Left lung (tissue), 10 donors: Measurements from ENCODE around the gene DBT. TPM values are rescaled to one million over a fixed set of nuclear protein-coding genes. Genes with fewer than 3 reads are reported as not detected.
"Not testable (repeated sequence)": the region's sequence is repeated elsewhere in the genome, so short reads cannot be mapped to it uniquely, and the experiment has no call there.

Source experiments
- ATAC-seq: fragments of 200-7000 bp; cut with Tn5 transposase; one replicate; pipeline ENCODE4 v1.9.1; 2020; ENCODE audit warnings: moderate library complexity
- DNase-seq, 4 donors: peaks; one replicate each; pipeline ENCODE4 v3.0.0-alpha.2; 2013 to 2020
- H3K27ac ChIP-seq, 2 donors: fragments of 200-600 bp; sonication (generic) in 1 of 2; one replicate each; pipeline versions ENCODE4 v1.5.0 to v1.8.0; 2020 to 2021
- H3K27me3 ChIP-seq, 2 donors: fragments of 200-600 bp; sonication (generic) in 1 of 2; one replicate each; pipeline versions ENCODE4 v1.5.0 to v1.8.0; 2020 to 2021
- H3K36me3 ChIP-seq, 2 donors: fragments of 200-600 bp; sonication (generic) in 1 of 2; one replicate each; pipeline versions ENCODE4 v1.5.0 to v1.8.0; 2020 to 2021
- H3K4me1 ChIP-seq, 2 donors: fragments of 200-600 bp; one replicate each; pipeline ENCODE4 v1.8.0; 2021
- H3K4me3 ChIP-seq, 2 donors: fragments of 200-600 bp; sonication (generic) in 1 of 2; one replicate each; pipeline versions ENCODE4 v1.5.0 to v1.8.0; 2020 to 2021; ENCODE audit warnings: mild to moderate bottlenecking in 1 of 2
- H3K9me3 ChIP-seq, 2 donors: fragments of 200-600 bp; sonication (generic) in 1 of 2; one replicate each; pipeline versions ENCODE4 v1.5.0 to v1.8.0; 2020 to 2021
- intact Hi-C, 2 donors: fragments of 100-400 bp; cut with DNase I; formaldehyde crosslinking; loops; one replicate each; pipeline versions ENCODE4 v1.11.2 to v1.14.2; 2022
- polyA plus RNA-seq, 6 donors: library from polyadenylated mRNA; unstranded; fragments of 120-200 nt; gene quantifications; one replicate each; pipeline ENCODE4 v1.2.1, GENCODE V29; 2013; ENCODE audit not compliant: insufficient read length in 6 of 6
- total RNA-seq, 2 donors: library from RNA; stranded (reverse); fragmentation: NEBNext Ultra II Directional; extraction: Animal tissue kit (Norgen Biotek cat#: 25700); gene quantifications; one replicate each; pipeline ENCODE4 v1.2.1, GENCODE V29; 2021
- TF ChIP-seq, protein P1 (sequence below), 2 donors: fragments of 200-600 bp; sonication (generic) in 1 of 2; IDR thresholded peaks; one replicate each; pipeline versions ENCODE4 v1.5.0 to v1.8.0; 2021; ENCODE audit warnings: antibody characterized with exemption in 2 of 2
- donor health status: DM: no; HTN: yes; CAD: no.
- donor health status: DM: no; HTN: no; CAD: no.

DBT gene
- total and polyA plus RNA-seq, 8 donors, result 15.9 to 23.0 (median 19.8) TPM

DNA sequence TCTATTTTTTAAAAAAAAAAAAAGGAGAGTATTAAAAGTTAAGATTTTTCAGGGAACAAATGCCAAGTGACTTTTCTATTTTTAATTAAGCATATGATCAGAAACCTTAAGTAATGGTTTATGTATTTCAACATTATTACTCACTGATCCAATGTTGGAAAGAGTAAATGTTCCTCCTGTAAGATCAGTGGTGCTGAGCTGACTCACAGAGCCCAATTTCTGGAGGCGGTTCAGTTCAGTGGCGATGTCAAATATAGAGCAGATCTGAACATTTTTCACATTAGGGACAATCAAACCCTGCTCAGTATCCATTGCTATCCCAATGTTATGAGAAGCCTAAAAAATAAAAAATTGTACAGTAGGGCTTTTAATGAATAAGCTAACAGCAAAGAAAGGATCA lies 43.3 kb downstream of the DBT start:
- ATAC-seq (no peak), DNase-seq (no peak)
- H3K27me3 ChIP-seq, result no peaks in the 10 kb centered on the region
- H3K4me3 ChIP-seq, result no peak overlapping the region
- intact Hi-C loops, result no loop called here
- H3K4me1 ChIP-seq, result no peaks in the 10 kb centered on the region
- H3K27ac ChIP-seq, result no peak overlapping the region
- peaks cover 0 to 8% of the 10 kb centered on the region in 2 donors for H3K9me3 ChIP-seq
- TF ChIP-seq, protein P1, sequence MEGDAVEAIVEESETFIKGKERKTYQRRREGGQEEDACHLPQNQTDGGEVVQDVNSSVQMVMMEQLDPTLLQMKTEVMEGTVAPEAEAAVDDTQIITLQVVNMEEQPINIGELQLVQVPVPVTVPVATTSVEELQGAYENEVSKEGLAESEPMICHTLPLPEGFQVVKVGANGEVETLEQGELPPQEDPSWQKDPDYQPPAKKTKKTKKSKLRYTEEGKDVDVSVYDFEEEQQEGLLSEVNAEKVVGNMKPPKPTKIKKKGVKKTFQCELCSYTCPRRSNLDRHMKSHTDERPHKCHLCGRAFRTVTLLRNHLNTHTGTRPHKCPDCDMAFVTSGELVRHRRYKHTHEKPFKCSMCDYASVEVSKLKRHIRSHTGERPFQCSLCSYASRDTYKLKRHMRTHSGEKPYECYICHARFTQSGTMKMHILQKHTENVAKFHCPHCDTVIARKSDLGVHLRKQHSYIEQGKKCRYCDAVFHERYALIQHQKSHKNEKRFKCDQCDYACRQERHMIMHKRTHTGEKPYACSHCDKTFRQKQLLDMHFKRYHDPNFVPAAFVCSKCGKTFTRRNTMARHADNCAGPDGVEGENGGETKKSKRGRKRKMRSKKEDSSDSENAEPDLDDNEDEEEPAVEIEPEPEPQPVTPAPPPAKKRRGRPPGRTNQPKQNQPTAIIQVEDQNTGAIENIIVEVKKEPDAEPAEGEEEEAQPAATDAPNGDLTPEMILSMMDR (IDR thresholded peaks at IDR 0.05), result no peak
- peaks cover 0 to 85% of the 10 kb centered on the region in 2 donors for H3K36me3 ChIP-seq

DNA sequence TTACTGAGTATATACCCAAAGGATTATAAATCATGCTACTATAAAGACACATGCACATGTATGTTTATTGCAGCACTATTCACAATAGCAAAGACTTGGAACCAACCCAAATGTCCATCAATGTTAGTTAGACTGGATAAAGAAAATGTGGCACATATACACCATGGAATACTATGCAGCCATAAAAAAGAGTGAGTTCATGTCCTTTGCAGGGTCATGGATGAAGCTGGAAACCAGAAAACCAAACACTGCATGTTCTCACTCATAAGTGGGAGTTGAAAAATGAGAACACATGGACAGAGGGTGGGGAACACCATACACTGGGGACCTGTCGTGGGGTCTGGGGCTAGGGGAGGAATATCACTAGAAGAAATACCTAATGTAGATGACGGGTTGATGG lies 44.0 kb downstream of the DBT start:
- DNase-seq, ATAC-seq, H3K27ac ChIP-seq, H3K4me3 ChIP-seq, H3K9me3 ChIP-seq, intact Hi-C loops, H3K4me1 ChIP-seq, H3K27me3 ChIP-seq: not testable (repeated sequence)
- H3K36me3 ChIP-seq, result peaks cover 0 to 86% of the 10 kb centered on the region in 2 donors

DNA sequence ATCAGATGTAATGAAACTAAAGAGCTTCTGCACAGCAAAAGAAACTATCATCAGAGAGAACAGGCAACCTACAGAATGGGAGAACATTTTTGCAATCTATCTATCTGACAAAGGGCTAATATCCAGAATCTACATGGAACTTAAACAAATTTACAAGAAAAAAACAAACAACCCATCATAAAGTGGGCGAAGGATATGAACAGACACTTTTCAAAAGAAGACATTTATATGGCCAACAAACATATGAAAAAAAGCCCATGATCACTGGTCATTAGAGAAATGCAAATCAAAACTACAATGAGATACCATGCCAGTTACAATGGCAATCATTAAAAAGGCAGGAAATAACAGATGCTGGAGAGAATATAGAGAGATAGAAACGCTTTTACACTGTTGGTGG lies 44.5 kb downstream of the DBT start:
- ATAC-seq, intact Hi-C loops, H3K4me1 ChIP-seq, DNase-seq, H3K27me3 ChIP-seq, H3K9me3 ChIP-seq, H3K4me3 ChIP-seq, H3K27ac ChIP-seq: not testable (repeated sequence)
- H3K36me3 ChIP-seq, result peaks cover 0 to 88% of the 10 kb centered on the region in 2 donors

DNA sequence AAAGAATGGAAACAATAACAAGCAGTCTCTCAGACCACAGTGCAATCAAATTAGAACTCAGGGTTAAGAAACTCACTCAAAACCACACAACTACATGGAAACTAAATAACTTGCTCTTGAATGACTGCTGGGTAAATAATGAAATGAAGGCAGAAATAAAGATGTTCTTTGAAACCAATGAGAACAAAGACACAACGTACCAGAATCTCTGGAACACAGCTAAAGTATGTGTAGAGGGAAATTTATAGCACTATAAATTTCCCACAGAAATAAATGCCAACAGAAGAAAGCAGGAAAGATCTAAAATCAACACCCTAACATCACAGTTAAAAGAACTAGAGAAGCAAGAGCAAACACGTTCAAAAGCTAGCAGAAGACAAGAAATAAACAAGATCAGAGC lies 46.9 kb downstream of the DBT start:
- intact Hi-C loops, result not testable (repeated sequence)

DNA sequence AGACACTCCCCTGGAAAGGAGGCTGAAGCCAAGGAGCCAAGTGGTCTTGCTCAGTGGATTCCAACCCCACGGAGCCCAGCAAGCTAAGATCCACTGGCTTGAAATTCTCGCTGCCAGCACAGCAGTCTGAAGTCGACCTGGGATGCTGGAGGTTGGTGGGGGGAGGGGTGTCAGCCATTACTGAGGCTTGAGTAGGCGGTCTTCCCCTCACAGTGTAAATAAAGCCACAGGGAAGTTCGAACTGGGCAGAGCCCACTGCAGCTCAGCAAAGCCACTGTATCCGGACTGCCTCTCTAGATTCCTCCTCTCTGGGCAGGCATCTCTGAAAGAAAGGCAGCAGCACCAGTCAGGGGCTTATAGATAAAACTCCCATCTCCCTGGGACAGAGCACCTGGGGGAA lies 49.6 kb downstream of the DBT start:
- ATAC-seq, intact Hi-C loops, DNase-seq, H3K27ac ChIP-seq, H3K27me3 ChIP-seq, H3K9me3 ChIP-seq, H3K4me3 ChIP-seq, H3K4me1 ChIP-seq: not testable (repeated sequence)
- peaks cover 0 to 80% of the 10 kb centered on the region in 2 donors for H3K36me3 ChIP-seq

More for the DNA sequence above, 46.9 kb downstream of the DBT start:
- DNase-seq, H3K4me3 ChIP-seq, H3K27me3 ChIP-seq, H3K4me1 ChIP-seq, H3K9me3 ChIP-seq, ATAC-seq, H3K27ac ChIP-seq: not testable (repeated sequence)
- peaks cover 0 to 87% of the 10 kb centered on the region in 2 donors for H3K36me3 ChIP-seq

DNA sequence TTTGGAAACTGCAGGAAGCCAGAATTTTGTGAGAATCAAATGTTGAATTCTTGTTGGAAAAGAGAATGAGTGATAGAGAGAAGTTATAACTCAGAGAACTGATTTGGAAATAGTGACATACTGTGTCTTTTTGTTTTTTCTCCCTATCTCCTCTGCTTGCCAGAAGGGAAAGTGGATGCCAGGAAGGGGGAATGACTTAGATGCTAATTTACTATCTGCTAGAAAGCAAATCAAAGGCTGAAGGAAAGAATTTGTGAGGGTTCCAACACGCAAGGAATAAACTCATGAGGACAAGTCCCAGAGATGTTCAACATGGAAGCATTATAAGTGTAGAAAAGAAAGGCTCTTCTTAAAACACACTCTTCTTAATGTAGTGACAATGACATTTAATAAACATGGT lies 51.0 kb downstream of the DBT start:
- ATAC-seq (no peak), DNase-seq (no peak)
- TF ChIP-seq, protein P1 (IDR thresholded peaks at IDR 0.05), result no peak
- intact Hi-C loops, result no loop called here
- Histone ChIP-seq H3K27me3 (no peaks in the 10 kb centered on the region), H3K27ac (no peak overlapping the region), H3K9me3 (no peaks in the 10 kb centered on the region), H3K4me1 (no peaks in the 10 kb centered on the region), H3K4me3 (no peak overlapping the region), H3K36me3 (peaks cover 0 to 78% of the 10 kb centered on the region in 2 donors)

DNA sequence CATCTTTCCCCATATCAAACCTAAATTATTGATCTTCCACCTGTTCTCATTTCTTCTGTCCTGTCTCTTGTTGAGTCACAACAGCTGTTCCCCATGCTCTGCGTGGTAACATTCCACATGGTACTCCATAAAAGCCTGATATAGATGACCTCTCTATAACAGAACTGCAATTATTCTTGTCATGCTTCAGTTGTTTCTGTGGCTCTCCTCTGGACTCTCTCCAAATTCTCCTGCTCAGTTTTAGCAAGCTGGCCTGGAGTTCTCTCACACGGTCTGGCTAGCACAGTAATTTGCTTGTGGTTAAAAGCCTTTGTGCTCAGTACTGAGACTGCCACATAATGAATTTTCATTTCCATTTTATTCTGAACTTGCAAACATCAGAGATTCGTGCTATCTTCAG lies 61.0 kb downstream of the DBT start:
- Histone ChIP-seq H3K4me3 (no peak overlapping the region), H3K4me1 (peaks cover 10% of the 10 kb centered on the region in 2 donors), H3K27ac (no peak overlapping the region), H3K9me3 (no peaks in the 10 kb centered on the region), H3K27me3 (no peaks in the 10 kb centered on the region), H3K36me3 (peaks cover 0 to 3% of the 10 kb centered on the region in 2 donors)
- ATAC-seq, result peak; percentile 72
- intact Hi-C loops, result no loop called here
- TF ChIP-seq, protein P1 (IDR thresholded peaks at IDR 0.05), result no peak
- peak in 2 of 4 donors; percentile 22 to 46 for DNase-seq
